ENCODE results near the gene AK8. TPM values are rescaled to one million over a fixed set of nuclear protein-coding genes. Genes with fewer than 3 reads are reported as not detected.

Gene AK8
- total RNA-seq, 2 donors from 2014 or later: 0.19 TPM; not detected in 1

- H3K27me3 ChIP-seq: no peaks in the 10 kb centered on the region
- H3K36me3 ChIP-seq: no peaks in the 10 kb centered on the region
- peaks cover 0 to 5% of the 10 kb centered on the region in 2 donors for H3K4me1 ChIP-seq
- H3K27ac ChIP-seq: no peak overlapping the region
- H3K4me3 ChIP-seq: no peak overlapping the region
- no peak for DNase-seq (ENCODE audit: low spot score)
- TF ChIP-seq CTCF (IDR thresholded peaks at IDR 0.05): no peak
- H3K9me3 ChIP-seq: no peaks in the 10 kb centered on the region
These were observed 15.0 kb downstream of the AK8 start for GRCh38 chr9:132863096-132863495.

GRCh38 chr9:132862533-132862932 is 15.6 kb downstream of the AK8 start:
- H3K27me3 ChIP-seq: no peaks in the 10 kb centered on the region
- H3K9me3 ChIP-seq: no peaks in the 10 kb centered on the region
- H3K27ac ChIP-seq: no peak overlapping the region
- no peak for DNase-seq (ENCODE audit: low spot score)
- no peaks in the 10 kb centered on the region for H3K36me3 ChIP-seq
- no peak for TF ChIP-seq CTCF (IDR thresholded peaks at IDR 0.05)
- H3K4me1 ChIP-seq: peaks cover 0 to 11% of the 10 kb centered on the region in 2 donors
- no peak overlapping the region for H3K4me3 ChIP-seq

- DNase-seq (ENCODE audit: low spot score): no peak
- H3K4me1 ChIP-seq: peaks cover 0 to 20% of the 10 kb centered on the region in 2 donors
- H3K9me3 ChIP-seq: no peaks in the 10 kb centered on the region
- no peak overlapping the region for H3K27ac ChIP-seq
- H3K36me3 ChIP-seq: no peaks in the 10 kb centered on the region
- H3K27me3 ChIP-seq: no peaks in the 10 kb centered on the region
- no peak overlapping the region for H3K4me3 ChIP-seq
- TF ChIP-seq CTCF (IDR thresholded peaks at IDR 0.05): no peak
These were observed 16.4 kb downstream of the AK8 start for GRCh38 chr9:132861666-132862065.

GRCh38 chr9:132858751-132859150 is 19.3 kb downstream of the AK8 start:
- Histone ChIP-seq H3K4me1 (peaks cover 0 to 20% of the 10 kb centered on the region in 2 donors), H3K36me3 (no peaks in the 10 kb centered on the region), H3K4me3 (no peak overlapping the region), H3K9me3 (no peaks in the 10 kb centered on the region), H3K27me3 (no peaks in the 10 kb centered on the region), H3K27ac (no peak overlapping the region)
- no peak for DNase-seq (ENCODE audit: low spot score)
- TF ChIP-seq CTCF (IDR thresholded peaks at IDR 0.05): no peak

GRCh38 chr9:132857616-132858342 is 20.3 kb downstream of the AK8 start:
- no peaks in the 10 kb centered on the region for H3K9me3 ChIP-seq
- H3K4me3 ChIP-seq: no peak overlapping the region
- H3K36me3 ChIP-seq: no peaks in the 10 kb centered on the region
- H3K4me1 ChIP-seq: peaks cover 0 to 20% of the 10 kb centered on the region in 2 donors
- no peak overlapping the region for H3K27ac ChIP-seq
- no peak for DNase-seq (ENCODE audit: low spot score)
- H3K27me3 ChIP-seq: no peaks in the 10 kb centered on the region
- TF ChIP-seq CTCF (IDR thresholded peaks at IDR 0.05): no peak

GRCh38 chr9:132857031-132857430 is 21.1 kb downstream of the AK8 start:
- Histone ChIP-seq H3K9me3 (no peaks in the 10 kb centered on the region), H3K4me3 (no peak overlapping the region), H3K27ac (no peak overlapping the region), H3K27me3 (no peaks in the 10 kb centered on the region), H3K4me1 (peaks cover 0 to 20% of the 10 kb centered on the region in 2 donors), H3K36me3 (no peaks in the 10 kb centered on the region)
- no peak for TF ChIP-seq CTCF (IDR thresholded peaks at IDR 0.05)
- DNase-seq (ENCODE audit: low spot score): peak; percentile 82
